SH-SY5Y (cell line): ENCODE data around the gene AMH.

Experiments
- GATA2 ChIP-seq: IDR thresholded peaks from 2 replicates; pipeline ENCODE4 v1.6.1; 2011; ENCODE audit warnings: mild to moderate bottlenecking, low read depth, low read length
- GATA3 ChIP-seq: IDR thresholded peaks from 2 replicates; pipeline ENCODE4 v1.6.1; 2011; ENCODE audit warnings: low read depth, mild to moderate bottlenecking, low read length, moderate library complexity

- no peak for TF ChIP-seq GATA2
- TF ChIP-seq GATA3: no peak
Observed at GRCh38 chr19:2291185-2291751, 42.1 kb downstream of the AMH start.
